Neural progenitor cell (in vitro differentiated cells): ENCODE measurements around the gene IFNGR2. TPM values are rescaled to one million over a fixed set of nuclear protein-coding genes. Genes with fewer than 3 reads are reported as not detected.

Source experiments
- DNase-seq: peaks from one replicate; pipeline ENCODE4 v3.0.0-alpha.2; 2016; ENCODE audit warnings: low spot score
- H2AFZ ChIP-seq: fragments of 200-600 bp; sonication (generic); replicated peaks from 2 replicates; pipeline ENCODE4 v1.6.1; 2016; ENCODE audit warnings: antibody characterized with exemption
- H3F3A ChIP-seq: fragments of 200-600 bp; sonication (generic); 2 replicates; pipeline ENCODE4 v1.6.1; 2016; ENCODE audit warnings: antibody characterized with exemption, low read depth
- H3K27ac ChIP-seq: fragments of 200-600 bp; sonication (generic); 2 replicates; pipeline ENCODE4 v1.5.1; 2016; ENCODE audit warnings: mild to moderate bottlenecking
- H3K27me3 ChIP-seq: fragments of 200-600 bp; sonication (generic); 2 replicates; pipeline ENCODE4 v1.6.1; 2016; ENCODE audit warnings: mild to moderate bottlenecking, moderate library complexity
- H3K36me3 ChIP-seq: fragments of 200-600 bp; sonication (generic); 2 replicates; pipeline ENCODE4 v1.5.1; 2016
- H3K4me1 ChIP-seq: fragments of 200-600 bp; sonication (generic); 2 replicates; pipeline ENCODE4 v1.6.1; 2016; ENCODE audit warnings: mixed run types
- H3K4me2 ChIP-seq: fragments of 200-600 bp; sonication (generic); 2 replicates; pipeline ENCODE4 v1.6.1; 2016
- H3K4me3 ChIP-seq: fragments of 200-600 bp; sonication (generic); 2 replicates; pipeline ENCODE4 v1.5.1; 2016
- H3K79me2 ChIP-seq: fragments of 200-600 bp; sonication (generic); 2 replicates; pipeline ENCODE4 v1.6.1; 2016; ENCODE audit warnings: low read depth
- H3K9ac ChIP-seq: fragments of 200-600 bp; sonication (generic); 2 replicates; pipeline ENCODE4 v1.6.1; 2016
- H3K9me3 ChIP-seq: fragments of 200-600 bp; sonication (generic); 2 replicates; pipeline ENCODE4 v1.5.1; 2016; ENCODE audit warnings: low read depth
- H4K20me1 ChIP-seq: fragments of 200-600 bp; sonication (generic); 2 replicates; pipeline ENCODE4 v1.6.1; 2016; ENCODE audit warnings: low read depth
- H3K27ac Mint-ChIP-seq: 3 replicates; pipeline ENCODE4 v1.8.0; 2021; ENCODE audit warnings: mixed read lengths
- H3K27me3 Mint-ChIP-seq: 2 replicates; pipeline ENCODE4 v1.8.0; 2022; ENCODE audit warnings: low read depth, mild to moderate bottlenecking, inconsistent platforms, moderate library complexity, mixed read lengths; ENCODE audit not compliant: insufficient read depth
- H3K36me3 Mint-ChIP-seq: 3 replicates; pipeline ENCODE4 v1.8.0; 2021; ENCODE audit warnings: mixed read lengths
- H3K4me1 Mint-ChIP-seq: 3 replicates; pipeline ENCODE4 v1.8.0; 2021; ENCODE audit warnings: mixed read lengths
- H3K4me3 Mint-ChIP-seq: 3 replicates; pipeline ENCODE4 v1.8.0; 2021; ENCODE audit warnings: mild to moderate bottlenecking, moderate library complexity, mixed read lengths
- H3K9me3 Mint-ChIP-seq: 3 replicates; pipeline ENCODE4 v1.8.0; 2020; ENCODE audit warnings: mixed read lengths
- EZH2 ChIP-seq: fragments of 200-600 bp; sonication (generic); IDR thresholded peaks from 2 replicates; pipeline ENCODE4 v1.6.1; 2017; ENCODE audit warnings: antibody characterized with exemption, mild to moderate bottlenecking, moderate library complexity
- EZH2phosphoT487 ChIP-seq: fragments of 200-600 bp; sonication (generic); IDR thresholded peaks from 2 replicates; pipeline ENCODE4 v1.6.1; 2017; ENCODE audit warnings: antibody characterized with exemption
- total RNA-seq: library from RNA; depleted of rRNA; stranded (reverse); fragments of >200 nt; gene quantifications from 2 replicates; pipeline ENCODE4 v1.2.3, GENCODE V29; 2015; ENCODE audit warnings: low replicate concordance
- TF ChIP-seq, protein P1 (sequence below): fragments of 200-600 bp; sonication (generic); IDR thresholded peaks from 2 replicates; pipeline ENCODE4 v1.5.1; 2017; ENCODE audit warnings: antibody characterized with exemption, mild to moderate bottlenecking

The IFNGR2 gene
- total RNA-seq, 1 donor from 2014 or later = 50.6 TPM

DNA sequence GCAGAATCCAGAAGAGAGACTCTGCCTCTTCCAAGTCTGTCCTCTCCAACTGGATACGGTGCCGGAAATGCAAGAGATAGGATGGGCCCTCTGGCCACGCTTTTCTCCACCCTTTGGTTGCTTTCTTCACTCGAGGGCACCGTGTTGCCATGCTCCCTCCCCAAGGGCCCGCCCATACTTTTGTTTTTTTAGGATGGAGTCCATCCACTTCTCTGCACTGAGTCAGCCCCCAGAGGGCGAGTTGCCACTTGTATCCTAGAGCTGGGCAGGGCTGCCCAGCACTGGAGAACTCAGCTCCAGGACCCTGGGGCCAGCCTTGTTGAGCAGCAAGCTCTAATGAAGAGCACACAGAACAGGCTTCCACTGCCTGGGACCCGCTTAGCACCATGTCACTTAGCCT, 25.5 kb downstream of the IFNGR2 start:
- DNase-seq = no peak
- Histone ChIP-seq H4K20me1 (peaks cover 4% of the 10 kb centered on the region), H3K4me2 (no peak overlapping the region), H3F3A (peaks cover 4% of the 10 kb centered on the region), H3K9me3 (no peaks in the 10 kb centered on the region), H3K36me3 (peaks cover 4% of the 10 kb centered on the region), H2AFZ (no peak overlapping the region), H3K27ac (no peak overlapping the region), H3K9ac (no peak overlapping the region), H3K4me3 (no peak overlapping the region), H3K4me1 (no peaks in the 10 kb centered on the region), H3K79me2 (no peaks in the 10 kb centered on the region), H3K27me3 (no peaks in the 10 kb centered on the region)
- Mint-ChIP-seq H3K27ac (no peak overlapping the region), H3K9me3 (no peaks in the 10 kb centered on the region), H3K27me3 (peaks cover 4% of the 10 kb centered on the region), H3K4me3 (no peak overlapping the region), H3K36me3 (peaks cover 30% of the 10 kb centered on the region), H3K4me1 (no peaks in the 10 kb centered on the region)
- no peak for TF ChIP-seq EZH2
- TF ChIP-seq, protein P1, sequence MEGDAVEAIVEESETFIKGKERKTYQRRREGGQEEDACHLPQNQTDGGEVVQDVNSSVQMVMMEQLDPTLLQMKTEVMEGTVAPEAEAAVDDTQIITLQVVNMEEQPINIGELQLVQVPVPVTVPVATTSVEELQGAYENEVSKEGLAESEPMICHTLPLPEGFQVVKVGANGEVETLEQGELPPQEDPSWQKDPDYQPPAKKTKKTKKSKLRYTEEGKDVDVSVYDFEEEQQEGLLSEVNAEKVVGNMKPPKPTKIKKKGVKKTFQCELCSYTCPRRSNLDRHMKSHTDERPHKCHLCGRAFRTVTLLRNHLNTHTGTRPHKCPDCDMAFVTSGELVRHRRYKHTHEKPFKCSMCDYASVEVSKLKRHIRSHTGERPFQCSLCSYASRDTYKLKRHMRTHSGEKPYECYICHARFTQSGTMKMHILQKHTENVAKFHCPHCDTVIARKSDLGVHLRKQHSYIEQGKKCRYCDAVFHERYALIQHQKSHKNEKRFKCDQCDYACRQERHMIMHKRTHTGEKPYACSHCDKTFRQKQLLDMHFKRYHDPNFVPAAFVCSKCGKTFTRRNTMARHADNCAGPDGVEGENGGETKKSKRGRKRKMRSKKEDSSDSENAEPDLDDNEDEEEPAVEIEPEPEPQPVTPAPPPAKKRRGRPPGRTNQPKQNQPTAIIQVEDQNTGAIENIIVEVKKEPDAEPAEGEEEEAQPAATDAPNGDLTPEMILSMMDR = no peak
- TF ChIP-seq EZH2phosphoT487 = no peak

GRCh38 chr21:33430858-33431257, 27.6 kb downstream of the IFNGR2 start:
- TF ChIP-seq EZH2phosphoT487 (no peak), EZH2 (no peak)
- TF ChIP-seq, protein P1 = no peak
- no peaks in the 10 kb centered on the region for H3K27me3 ChIP-seq
- peaks cover 4% of the 10 kb centered on the region for H3K36me3 ChIP-seq
- Mint-ChIP-seq H3K27ac (no peak overlapping the region), H3K4me3 (no peak overlapping the region), H3K27me3 (peaks cover 4% of the 10 kb centered on the region), H3K4me1 (no peaks in the 10 kb centered on the region), H3K9me3 (no peaks in the 10 kb centered on the region), H3K36me3 (peaks cover 30% of the 10 kb centered on the region)
- H3K4me1 ChIP-seq = no peaks in the 10 kb centered on the region
- H3K4me3 ChIP-seq = no peak overlapping the region
- DNase-seq = no peak
- peaks cover 4% of the 10 kb centered on the region for H4K20me1 ChIP-seq
- no peak overlapping the region for H3K9ac ChIP-seq
- H3K79me2 ChIP-seq = no peaks in the 10 kb centered on the region
- H2AFZ ChIP-seq = no peak overlapping the region
- no peak overlapping the region for H3K4me2 ChIP-seq
- no peak overlapping the region for H3K27ac ChIP-seq
- peaks cover 4% of the 10 kb centered on the region for H3F3A ChIP-seq
- H3K9me3 ChIP-seq = no peaks in the 10 kb centered on the region

- no peak overlapping the region for H3K27ac ChIP-seq
- no peak overlapping the region for H3K27ac Mint-ChIP-seq
- no peak overlapping the region for H3K4me3 Mint-ChIP-seq
- no peaks in the 10 kb centered on the region for H3K4me1 Mint-ChIP-seq
- H3K4me2 ChIP-seq = no peak overlapping the region
- H2AFZ ChIP-seq = no peak overlapping the region
- no peaks in the 10 kb centered on the region for H4K20me1 ChIP-seq
- H3K79me2 ChIP-seq = no peaks in the 10 kb centered on the region
- H3K9ac ChIP-seq = no peak overlapping the region
- peaks cover 7% of the 10 kb centered on the region for H3F3A ChIP-seq
- H3K27me3 Mint-ChIP-seq = peaks cover 4% of the 10 kb centered on the region
- H3K27me3 ChIP-seq = no peaks in the 10 kb centered on the region
- H3K36me3 Mint-ChIP-seq = peaks cover 29% of the 10 kb centered on the region
- H3K36me3 ChIP-seq = peaks cover 4% of the 10 kb centered on the region
- no peaks in the 10 kb centered on the region for H3K9me3 ChIP-seq
- no peaks in the 10 kb centered on the region for H3K9me3 Mint-ChIP-seq
- no peaks in the 10 kb centered on the region for H3K4me1 ChIP-seq
- TF ChIP-seq, protein P1 = no peak
- TF ChIP-seq EZH2phosphoT487 (no peak), EZH2 (no peak)
- no peak overlapping the region for H3K4me3 ChIP-seq
- no peak for DNase-seq
Observed at GRCh38 chr21:33432496-33432895, 29.3 kb downstream of the IFNGR2 start.
